HCT116 (cell line): ENCODE results near the gene SNX10. TPM values are rescaled to one million over a fixed set of nuclear protein-coding genes. Genes with fewer than 3 reads are reported as not detected.

Experiments
- ATAC-seq: fragments of 200-7000 bp; cut with Tn5 transposase; 2 replicates; pipeline ENCODE4 v1.9.1; 2020; ENCODE audit warnings: mild to moderate bottlenecking, moderate library complexity
- BruUV-seq: library from RNA; stranded (reverse); fragments of 400-500 nt; replicated peaks from 2 replicates; lab custom pipeline; 2021; lab: Mats Ljungman, UMichigan
- CTCF ChIA-PET: fragments of 300-600 bp; sonication (Branson Sonifier 250); formaldehyde crosslinking; loops from one replicate; lab custom pipeline; 2021; ENCODE audit warnings: antibody characterized with exemption; lab: Charles Lee
- POLR2A ChIA-PET: fragments of 300-600, 350-600 bp; sonication (Branson Sonifier 250); formaldehyde crosslinking; loops from one replicate; lab custom pipeline; 2021; ENCODE audit warnings: antibody characterized with exemption; lab: Charles Lee
- RAD21 ChIA-PET, 2 experiments: fragments of 300-600 bp; sonication (Branson Sonifier 250); formaldehyde crosslinking; loops; one replicate each; lab custom pipeline; 2023; ENCODE audit warnings: low total read pairs in 2 of 2; ENCODE audit not compliant: uncharacterized antibody in 2 of 2, unreplicated experiment in 2 of 2, low non-redundant PET in 1 of 2; lab: Charles Lee
- DNase-seq: peaks from one replicate; pipeline ENCODE4 v3.0.0-alpha.2; 2010; ENCODE audit warnings: low read depth, low spot score
- H2AFZ ChIP-seq: fragments of 200-600 bp; shearing (Covaris generic), sonication (generic); 2 replicates; pipeline ENCODE4 v1.6.1; 2017; ENCODE audit warnings: low read depth, mixed run types, mixed read lengths, antibody characterized with exemption, low read length; ENCODE audit not compliant: poor library complexity, severe bottlenecking
- H3K27ac ChIP-seq: 2 replicates; pipeline ENCODE4 v1.5.1; 2012; ENCODE audit warnings: low read depth, low read length
- H3K27me3 ChIP-seq: fragments of 200-600 bp; sonication (generic); 2 replicates; pipeline ENCODE4 v1.6.1; 2016; ENCODE audit warnings: mixed run types, low read length, mixed read lengths; ENCODE audit not compliant: insufficient read depth
- H3K36me3 ChIP-seq, 2 experiments: fragments of 200-500 bp in 1 of 2; fragments of 200-600 bp in 1 of 2; sonication (Bioruptor generic) in 1 of 2; sonication (generic) in 1 of 2; 2 replicates each; pipeline versions ENCODE4 v1.5.1 to v1.6.1; 2014 to 2016; ENCODE audit warnings: low read length in 2 of 2, inconsistent platforms in 1 of 2, mixed read lengths in 1 of 2, mixed run types in 1 of 2; ENCODE audit not compliant: insufficient read depth in 2 of 2, control insufficient read depth in 1 of 2
- H3K4me1 ChIP-seq, 2 experiments: fragments of 200-600 bp in 1 of 2; sonication (generic) in 1 of 2; 2 replicates each; pipeline versions ENCODE4 v1.5.1 to v1.6.1; 2012 to 2017; ENCODE audit warnings: low read length in 2 of 2, inconsistent platforms in 1 of 2, mild to moderate bottlenecking in 1 of 2, mixed read lengths in 1 of 2, mixed run types in 1 of 2, moderate library complexity in 1 of 2; ENCODE audit not compliant: insufficient read depth in 2 of 2, control insufficient read depth in 1 of 2
- H3K4me2 ChIP-seq: fragments of 200-600 bp; sonication (generic); 2 replicates; pipeline ENCODE4 v1.6.1; 2017; ENCODE audit warnings: mixed run types, low read length, mixed read lengths
- H3K4me3 ChIP-seq, 2 experiments: fragments of 200-600 bp in 1 of 2; sonication (generic) in 1 of 2; replicated peaks in 1 of 2; 2 replicates each; pipeline ENCODE4 v1.5.1; 2011 to 2016; ENCODE audit warnings: low read length in 2 of 2, control low read depth in 1 of 2, low read depth in 1 of 2, mild to moderate bottlenecking in 1 of 2, mixed read lengths in 1 of 2, mixed run types in 1 of 2
- H3K79me2 ChIP-seq: fragments of 200-600 bp; sonication (generic); 2 replicates; pipeline ENCODE4 v1.6.1; 2017; ENCODE audit warnings: mild to moderate bottlenecking, mixed run types, low read length, moderate library complexity, mixed read lengths; ENCODE audit not compliant: insufficient read depth
- H3K9ac ChIP-seq: fragments of 200-600 bp; sonication (generic); 2 replicates; pipeline ENCODE4 v1.6.1; 2016; ENCODE audit warnings: low read length, mixed read lengths
- H3K9me2 ChIP-seq: fragments of 200-600 bp; sonication (generic), shearing (Covaris generic); 2 replicates; pipeline ENCODE4 v1.6.1; 2017; ENCODE audit warnings: mixed run types, mild to moderate bottlenecking, moderate library complexity; ENCODE audit not compliant: insufficient read depth
- H3K9me3 ChIP-seq, 2 experiments: fragments of 200-500 bp in 1 of 2; fragments of 200-600 bp in 1 of 2; sonication (Bioruptor generic) in 1 of 2; sonication (generic) in 1 of 2; 2 replicates each; pipeline ENCODE4 v1.6.1; 2014 to 2017; ENCODE audit warnings: low read length in 2 of 2, mixed read lengths in 2 of 2, inconsistent platforms in 1 of 2, low read depth in 1 of 2, mild to moderate bottlenecking in 1 of 2, mixed run types in 1 of 2, moderate library complexity in 1 of 2; ENCODE audit not compliant: control insufficient read depth in 1 of 2, insufficient read depth in 1 of 2
- H4K20me1 ChIP-seq: fragments of 200-600 bp; sonication (generic), shearing (Covaris generic); 2 replicates; pipeline ENCODE4 v1.6.1; 2017; ENCODE audit warnings: mixed run types, mild to moderate bottlenecking, moderate library complexity; ENCODE audit not compliant: insufficient read depth
- CBX3 ChIP-seq: IDR thresholded peaks from 2 replicates; pipeline ENCODE4 v1.6.1; 2012; ENCODE audit warnings: low read depth
- CEBPB ChIP-seq: IDR thresholded peaks from 2 replicates; pipeline ENCODE4 v1.6.1; 2012; ENCODE audit warnings: low read depth
- EGR1 ChIP-seq: IDR thresholded peaks from 2 replicates; pipeline ENCODE4 v1.6.1; 2012; ENCODE audit warnings: low read depth
- EZH2phosphoT487 ChIP-seq: fragments of 200-600 bp; IDR thresholded peaks from 2 replicates; pipeline ENCODE4 v1.6.1; 2018; ENCODE audit warnings: antibody characterized with exemption, borderline replicate concordance
- FOSL1 ChIP-seq: IDR thresholded peaks from 2 replicates; pipeline ENCODE4 v1.6.1; 2012; ENCODE audit warnings: low read depth
- POLR2A ChIP-seq: IDR thresholded peaks from 2 replicates; pipeline ENCODE4 v1.7.0; 2011; ENCODE audit warnings: borderline replicate concordance; ENCODE audit not compliant: insufficient read depth, insufficient read length; ENCODE audit errors: extremely low read depth
- POLR2AphosphoS5 ChIP-seq: IDR thresholded peaks from 2 replicates; pipeline ENCODE4 v1.6.1; 2011; ENCODE audit warnings: mild to moderate bottlenecking, low read depth, low read length, moderate library complexity
- SIN3A ChIP-seq: IDR thresholded peaks from 2 replicates; pipeline ENCODE4 v1.6.1; 2012; ENCODE audit warnings: low read depth
- SP1 ChIP-seq: IDR thresholded peaks from 2 replicates; pipeline ENCODE4 v1.6.1; 2012; ENCODE audit warnings: low read depth
- TCF7L2 ChIP-seq: IDR thresholded peaks from 2 replicates; pipeline ENCODE4 v1.7.0; 2011; ENCODE audit warnings: borderline replicate concordance, inconsistent platforms; ENCODE audit not compliant: insufficient read depth, insufficient read length; ENCODE audit errors: extremely low read depth
- YY1 ChIP-seq: IDR thresholded peaks from 2 replicates; pipeline ENCODE4 v1.6.1; 2011; ENCODE audit warnings: low read length, low read depth, moderate library complexity, mild to moderate bottlenecking; ENCODE audit not compliant: insufficient replicate concordance; ENCODE audit errors: extremely low read depth
- ZFX ChIP-seq: fragments of 450-650 bp; IDR thresholded peaks from 2 replicates; pipeline ENCODE4 v1.6.1; 2017
- ZNF274 ChIP-seq: fragments of 200-500 bp; sonication (Bioruptor generic); IDR thresholded peaks from 2 replicates; pipeline ENCODE4 v1.6.1; 2014; ENCODE audit warnings: mild to moderate bottlenecking, low read depth, low read length, inconsistent platforms
- intact Hi-C: fragments of 100-400 bp; cut with micrococcal nuclease; formaldehyde crosslinking; loops from 2 replicates; pipeline ENCODE4 v1.10.0; 2022
- total RNA-seq: library from RNA; stranded (reverse); gene quantifications from one replicate; pipeline ENCODE4 v1.2.1, GENCODE V29; 2021; ENCODE audit not compliant: unreplicated experiment
- TF ChIP-seq, protein P1 (sequence below): IDR thresholded peaks from 2 replicates; pipeline ENCODE4 v1.6.1; 2011; ENCODE audit warnings: mild to moderate bottlenecking, low read length, moderate library complexity; ENCODE audit not compliant: insufficient replicate concordance; ENCODE audit errors: extremely low read depth
- TF ChIP-seq, protein P2 (sequence below): IDR thresholded peaks from 2 replicates; pipeline ENCODE4 v1.6.1; 2012
- TF ChIP-seq, protein P3 (sequence below): IDR thresholded peaks from 2 replicates; pipeline ENCODE4 v1.6.1; 2012

SNX10 gene
- total RNA-seq, 1 experiment from 2014 or later: 26.9 TPM

DNA sequence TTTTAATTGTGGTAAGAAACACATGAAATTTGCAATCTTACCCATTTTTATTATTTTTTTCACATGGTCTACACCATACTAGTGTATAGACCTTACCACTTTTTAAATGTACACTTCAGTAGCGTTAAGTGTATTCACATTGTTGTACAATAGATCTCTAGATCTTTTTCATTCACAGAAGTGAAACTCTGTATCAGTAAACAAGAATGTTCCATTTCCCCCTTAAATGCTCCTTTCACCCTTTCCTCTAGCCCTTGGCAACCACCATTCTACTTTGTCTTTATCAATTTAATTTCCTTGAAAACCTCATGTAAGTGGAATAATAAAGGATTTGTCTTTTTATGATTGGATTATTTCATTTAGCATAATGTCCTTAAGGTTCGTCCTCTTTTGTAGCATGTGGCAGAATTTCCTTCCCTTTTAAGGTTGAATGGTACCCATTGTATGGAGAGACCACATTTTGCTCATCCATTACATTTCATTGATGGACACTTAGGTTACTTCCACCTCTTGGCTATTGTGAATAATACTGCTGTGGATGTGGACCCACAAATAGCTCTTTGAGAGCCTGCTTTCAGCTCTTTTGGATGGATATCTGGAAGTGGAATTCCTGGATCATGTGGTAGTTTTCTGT lies 45.7 kb downstream of the SNX10 start (continued):
- TF ChIP-seq TCF7L2 (no peak), YY1 (no peak), EGR1 (no peak), SP1 (no peak)
- TF ChIP-seq, protein P1, sequence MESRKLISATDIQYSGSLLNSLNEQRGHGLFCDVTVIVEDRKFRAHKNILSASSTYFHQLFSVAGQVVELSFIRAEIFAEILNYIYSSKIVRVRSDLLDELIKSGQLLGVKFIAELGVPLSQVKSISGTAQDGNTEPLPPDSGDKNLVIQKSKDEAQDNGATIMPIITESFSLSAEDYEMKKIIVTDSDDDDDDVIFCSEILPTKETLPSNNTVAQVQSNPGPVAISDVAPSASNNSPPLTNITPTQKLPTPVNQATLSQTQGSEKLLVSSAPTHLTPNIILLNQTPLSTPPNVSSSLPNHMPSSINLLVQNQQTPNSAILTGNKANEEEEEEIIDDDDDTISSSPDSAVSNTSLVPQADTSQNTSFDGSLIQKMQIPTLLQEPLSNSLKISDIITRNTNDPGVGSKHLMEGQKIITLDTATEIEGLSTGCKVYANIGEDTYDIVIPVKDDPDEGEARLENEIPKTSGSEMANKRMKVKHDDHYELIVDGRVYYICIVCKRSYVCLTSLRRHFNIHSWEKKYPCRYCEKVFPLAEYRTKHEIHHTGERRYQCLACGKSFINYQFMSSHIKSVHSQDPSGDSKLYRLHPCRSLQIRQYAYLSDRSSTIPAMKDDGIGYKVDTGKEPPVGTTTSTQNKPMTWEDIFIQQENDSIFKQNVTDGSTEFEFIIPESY: no peak
- TF ChIP-seq, protein P2, sequence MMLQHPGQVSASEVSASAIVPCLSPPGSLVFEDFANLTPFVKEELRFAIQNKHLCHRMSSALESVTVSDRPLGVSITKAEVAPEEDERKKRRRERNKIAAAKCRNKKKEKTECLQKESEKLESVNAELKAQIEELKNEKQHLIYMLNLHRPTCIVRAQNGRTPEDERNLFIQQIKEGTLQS: no peak

DNA sequence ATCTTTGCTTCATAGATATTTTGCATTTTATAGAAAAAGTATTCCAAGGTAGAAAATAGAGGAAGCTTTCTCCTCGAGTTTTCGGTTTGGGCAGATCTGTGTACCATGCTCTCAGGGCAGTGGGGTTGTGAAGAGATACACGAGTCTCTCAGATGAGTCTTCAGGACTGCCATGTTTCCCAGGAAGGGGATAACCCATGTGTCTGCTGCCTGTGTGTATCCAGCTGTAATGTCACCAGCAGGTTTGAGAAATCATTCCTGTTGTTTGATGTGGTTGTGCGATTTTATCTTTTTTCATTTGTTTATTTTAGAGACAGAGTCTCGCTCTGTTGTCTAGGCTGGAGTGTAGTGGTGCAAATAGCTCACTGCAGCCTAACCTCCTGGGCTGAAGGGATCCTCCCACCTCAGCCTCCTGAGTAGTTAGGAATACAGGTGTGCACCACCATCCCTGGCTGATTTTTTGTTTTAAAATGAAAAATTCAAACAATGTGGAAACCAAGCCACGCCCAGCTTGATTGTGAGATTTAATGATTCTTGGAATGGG lies 48.9 kb downstream of the SNX10 start:
- BruUV-seq: no TSS peak
- H3K79me2 ChIP-seq: no peaks in the 10 kb centered on the region
- H3K4me3 ChIP-seq: no peak overlapping the region
- H3K27ac ChIP-seq: no peak overlapping the region
- no peaks in the 10 kb centered on the region for H3K9me2 ChIP-seq
- H2AFZ ChIP-seq: no peak overlapping the region
- ATAC-seq (peak; percentile 27; the same call in 1 of the 2 replicates), DNase-seq (no peak)
- POLR2A ChIA-PET: no interaction called here
- H3K4me1 ChIP-seq: peaks cover 4 to 21% of the 10 kb centered on the region in 2 experiments; a peak in 3 of 4 replicates
- no peaks in the 10 kb centered on the region for H3K27me3 ChIP-seq
- RAD21 ChIA-PET: no interaction called here
- peak overlapping the region; percentile 5; the same call in 1 of the 2 replicates for H3K4me2 ChIP-seq
- CTCF ChIA-PET: no interaction called here
- H4K20me1 ChIP-seq: no peaks in the 10 kb centered on the region
- no peaks in the 10 kb centered on the region for H3K9me3 ChIP-seq
- intact Hi-C loops: no loop called here
- no peak overlapping the region for H3K9ac ChIP-seq
- H3K36me3 ChIP-seq: no peaks in the 10 kb centered on the region
- TF ChIP-seq YY1 (no peak), POLR2AphosphoS5 (no peak), FOSL1 (no peak), CBX3 (no peak), ZNF274 (no peak), EGR1 (no peak), POLR2A (no peak), EZH2phosphoT487 (no peak), CEBPB (no peak), SIN3A (no peak), TCF7L2 (no peak), ZFX (no peak)
- TF ChIP-seq, protein P2: no peak
- TF ChIP-seq, protein P1: no peak
- TF ChIP-seq, protein P3, sequence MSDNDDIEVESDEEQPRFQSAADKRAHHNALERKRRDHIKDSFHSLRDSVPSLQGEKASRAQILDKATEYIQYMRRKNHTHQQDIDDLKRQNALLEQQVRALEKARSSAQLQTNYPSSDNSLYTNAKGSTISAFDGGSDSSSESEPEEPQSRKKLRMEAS: no peak
